K562 (cell line): ENCODE measurements around the gene CYCS.

ENCODE experiments used
- CTCF ChIP-seq, 3 experiments: IDR thresholded peaks in 2 of 3; conservative IDR thresholded peaks in 1 of 3; 2 replicates each; pipeline ENCODE4 v1.5.1; 2011 to 2012; ENCODE audit warnings: low read length in 3 of 3, mild to moderate bottlenecking in 3 of 3, control low read depth in 2 of 3, improper control_type of control experiment in 1 of 3, inconsistent platforms in 1 of 3, low read depth in 1 of 3, mixed read lengths in 1 of 3, moderate library complexity in 1 of 3; ENCODE audit not compliant: insufficient read depth in 2 of 3
- TRIM28 ChIP-seq: fragments of 450-650 bp; IDR thresholded peaks from 2 replicates; pipeline ENCODE4 v1.6.1; 2017
- TF ChIP-seq, protein P1 (sequence below): fragments of 450-650 bp; IDR thresholded peaks from 2 replicates; pipeline ENCODE4 v1.6.1; 2016; ENCODE audit warnings: low read depth, mild to moderate bottlenecking, moderate library complexity
- TF ChIP-seq, protein P2 (sequence below), 2 experiments: fragments of 450-650 bp; formaldehyde crosslinking in 1 of 2; IDR thresholded peaks; 2 replicates each; pipeline versions ENCODE4 v1.4.0 to v1.6.1; 2014 to 2020; ENCODE audit warnings: mild to moderate bottlenecking in 2 of 2, borderline replicate concordance in 1 of 2, low read depth in 1 of 2

- TF ChIP-seq, protein P1, sequence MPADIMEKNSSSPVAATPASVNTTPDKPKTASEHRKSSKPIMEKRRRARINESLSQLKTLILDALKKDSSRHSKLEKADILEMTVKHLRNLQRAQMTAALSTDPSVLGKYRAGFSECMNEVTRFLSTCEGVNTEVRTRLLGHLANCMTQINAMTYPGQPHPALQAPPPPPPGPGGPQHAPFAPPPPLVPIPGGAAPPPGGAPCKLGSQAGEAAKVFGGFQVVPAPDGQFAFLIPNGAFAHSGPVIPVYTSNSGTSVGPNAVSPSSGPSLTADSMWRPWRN = 0 out of 2 replicates have a peak, but pooled peaks have one; percentile 41
- TF ChIP-seq CTCF (IDR thresholded peaks at IDR 0.05 in 2 of 3, conservative IDR thresholded peaks at IDR 0.05 in 1 of 3; ENCODE audit: insufficient read depth in 2 of 3, low read depth in 1 of 3, low read length in 3 of 3) (no peak), TRIM28 (no peak; the same call in 1 of the 2 replicates)
- TF ChIP-seq, protein P2, sequence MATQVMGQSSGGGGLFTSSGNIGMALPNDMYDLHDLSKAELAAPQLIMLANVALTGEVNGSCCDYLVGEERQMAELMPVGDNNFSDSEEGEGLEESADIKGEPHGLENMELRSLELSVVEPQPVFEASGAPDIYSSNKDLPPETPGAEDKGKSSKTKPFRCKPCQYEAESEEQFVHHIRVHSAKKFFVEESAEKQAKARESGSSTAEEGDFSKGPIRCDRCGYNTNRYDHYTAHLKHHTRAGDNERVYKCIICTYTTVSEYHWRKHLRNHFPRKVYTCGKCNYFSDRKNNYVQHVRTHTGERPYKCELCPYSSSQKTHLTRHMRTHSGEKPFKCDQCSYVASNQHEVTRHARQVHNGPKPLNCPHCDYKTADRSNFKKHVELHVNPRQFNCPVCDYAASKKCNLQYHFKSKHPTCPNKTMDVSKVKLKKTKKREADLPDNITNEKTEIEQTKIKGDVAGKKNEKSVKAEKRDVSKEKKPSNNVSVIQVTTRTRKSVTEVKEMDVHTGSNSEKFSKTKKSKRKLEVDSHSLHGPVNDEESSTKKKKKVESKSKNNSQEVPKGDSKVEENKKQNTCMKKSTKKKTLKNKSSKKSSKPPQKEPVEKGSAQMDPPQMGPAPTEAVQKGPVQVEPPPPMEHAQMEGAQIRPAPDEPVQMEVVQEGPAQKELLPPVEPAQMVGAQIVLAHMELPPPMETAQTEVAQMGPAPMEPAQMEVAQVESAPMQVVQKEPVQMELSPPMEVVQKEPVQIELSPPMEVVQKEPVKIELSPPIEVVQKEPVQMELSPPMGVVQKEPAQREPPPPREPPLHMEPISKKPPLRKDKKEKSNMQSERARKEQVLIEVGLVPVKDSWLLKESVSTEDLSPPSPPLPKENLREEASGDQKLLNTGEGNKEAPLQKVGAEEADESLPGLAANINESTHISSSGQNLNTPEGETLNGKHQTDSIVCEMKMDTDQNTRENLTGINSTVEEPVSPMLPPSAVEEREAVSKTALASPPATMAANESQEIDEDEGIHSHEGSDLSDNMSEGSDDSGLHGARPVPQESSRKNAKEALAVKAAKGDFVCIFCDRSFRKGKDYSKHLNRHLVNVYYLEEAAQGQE (IDR thresholded peaks at IDR 0.05; ENCODE audit: borderline replicate concordance) = no peak; the same call in 1 of the 2 replicates
- TF ChIP-seq, protein P2 (CRISPR knock-in tag; IDR thresholded peaks at IDR 0.05; ENCODE audit: low read depth) = peak; percentile 12; the same call in 1 of the 2 replicates
Observed at GRCh38 chr7:25125137-25125946, at the start of gene CYCS.
